Epithelial cell of alveolus of lung (primary cell): Measurements from ENCODE around the gene GNAI2. TPM values are rescaled to one million over a fixed set of nuclear protein-coding genes. Genes with fewer than 3 reads are reported as not detected.

Experiments used
- total RNA-seq: library from RNA; depleted of rRNA; stranded (reverse); fragments of >200 nt; gene quantifications from 2 replicates; pipeline ENCODE4 v1.2.1, GENCODE V29; 2015

Gene GNAI2
- total RNA-seq = 137 and 271 TPM in 2 replicates

DNA sequence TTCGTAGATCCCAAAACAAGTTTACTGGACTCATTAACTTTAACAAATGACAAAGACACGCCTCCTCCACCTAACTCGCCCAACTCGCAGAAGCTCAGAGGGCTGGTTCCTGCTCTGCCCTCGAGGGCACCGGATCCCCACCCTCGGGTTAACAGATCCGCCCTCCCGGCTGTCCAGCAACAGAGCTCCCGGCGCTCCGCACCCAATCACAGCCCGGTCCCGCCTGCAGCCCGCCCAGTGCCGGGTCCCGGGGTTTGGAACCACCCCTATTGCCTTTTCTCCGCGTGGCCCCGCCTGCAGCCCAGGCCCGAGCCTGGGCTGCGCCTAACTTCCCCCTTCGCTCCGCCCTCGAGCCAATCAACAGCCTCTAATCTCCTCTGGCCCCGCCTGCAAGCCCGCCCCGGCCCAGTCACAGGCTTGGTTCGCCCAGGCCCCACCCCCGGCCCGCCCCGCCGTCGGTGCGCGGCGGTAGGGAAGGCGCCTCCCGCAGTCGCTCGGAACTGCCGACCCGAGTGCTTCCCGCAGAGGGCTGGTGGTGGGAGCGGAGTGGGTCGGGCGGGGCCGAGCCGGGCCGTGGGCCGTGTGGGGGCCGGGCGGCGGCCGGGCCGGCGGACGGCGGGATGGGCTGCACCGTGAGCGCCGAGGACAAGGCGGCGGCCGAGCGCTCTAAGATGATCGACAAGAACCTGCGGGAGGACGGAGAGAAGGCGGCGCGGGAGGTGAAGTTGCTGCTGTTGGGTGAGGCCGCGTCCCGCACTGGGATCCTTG lies at the start of gene GNAI2:
Gene GNAI2, plus strand, starts transcription at position 489 of the 768 bp plus-strand sequence. Its CDS starts 132 bp downstream, at position 621.

DNA sequence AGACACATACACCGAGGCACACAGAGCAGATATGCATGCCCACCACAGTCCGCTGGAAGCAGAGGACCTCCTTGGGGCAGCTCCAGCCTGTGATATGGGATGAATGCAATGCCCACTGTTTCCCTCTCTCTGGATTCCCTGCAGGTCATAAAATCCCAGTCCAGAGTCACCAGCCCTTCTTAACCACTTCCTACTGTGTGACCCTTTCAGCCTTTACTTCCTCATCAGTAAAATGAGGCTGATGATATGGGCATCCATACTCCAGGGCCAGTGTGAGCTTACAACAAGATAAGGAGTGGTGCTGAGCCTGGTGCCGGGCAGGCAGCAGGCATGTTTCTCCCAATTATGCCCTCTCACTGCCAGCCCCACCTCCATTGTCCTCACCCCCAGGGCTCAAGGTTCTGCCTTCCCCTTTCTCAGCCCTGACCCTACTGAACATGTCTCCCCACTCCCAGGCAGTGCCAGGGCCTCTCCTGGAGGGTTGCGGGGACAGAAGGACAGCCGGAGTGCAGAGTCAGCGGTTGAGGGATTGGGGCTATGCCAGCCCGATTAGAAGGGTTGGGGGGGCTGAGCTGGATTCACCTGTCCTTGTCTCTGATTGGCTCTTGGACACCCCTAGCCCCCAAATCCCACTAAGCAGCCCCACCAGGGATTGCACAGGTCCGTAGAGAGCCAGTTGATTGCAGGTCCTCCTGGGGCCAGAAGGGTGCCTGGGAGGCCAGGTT lies 44.9 kb upstream of the GNAI2 start, which contains the start of gene GNAT1:
Gene GNAT1, plus strand, starts transcription at position 675 of the 725 bp plus-strand sequence. CDS start 116 bp downstream, outside the sequence.

DNA sequence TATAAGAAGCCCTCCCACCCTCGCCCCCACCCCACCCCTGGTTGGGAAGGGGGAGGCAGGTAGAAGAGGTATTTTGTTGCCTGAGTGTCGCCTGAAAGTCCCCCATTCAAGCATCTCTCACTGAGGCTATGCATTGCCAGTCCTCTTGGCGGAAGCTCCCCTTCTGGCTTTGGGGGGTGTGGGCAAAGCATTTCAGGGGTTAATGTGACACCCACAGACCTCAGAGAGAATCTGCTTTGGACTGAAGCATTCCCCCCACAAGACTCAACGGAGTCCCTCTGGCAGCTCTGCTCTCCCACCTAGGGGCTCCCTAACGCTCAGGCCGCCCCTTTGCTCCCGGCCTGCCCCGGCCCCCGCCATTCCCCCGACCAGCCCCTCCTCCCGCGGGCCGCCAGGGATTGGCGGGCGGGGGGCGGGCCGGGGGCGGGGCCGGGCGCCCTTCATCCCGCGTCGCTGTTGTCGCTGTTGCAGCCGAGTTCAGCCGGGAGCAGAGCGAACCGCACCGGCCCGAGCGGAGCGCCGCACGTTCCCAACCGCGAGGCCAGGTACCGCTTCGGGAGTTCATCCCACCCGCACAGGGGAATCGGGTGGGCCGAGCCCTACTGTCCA lies 31.1 kb upstream of the GNAI2 start, which contains the start of gene SLC38A3:
Gene SLC38A3, plus strand, starts transcription at position 468 of the 609 bp plus-strand sequence. CDS start 8,929 bp downstream, outside the sequence.

DNA sequence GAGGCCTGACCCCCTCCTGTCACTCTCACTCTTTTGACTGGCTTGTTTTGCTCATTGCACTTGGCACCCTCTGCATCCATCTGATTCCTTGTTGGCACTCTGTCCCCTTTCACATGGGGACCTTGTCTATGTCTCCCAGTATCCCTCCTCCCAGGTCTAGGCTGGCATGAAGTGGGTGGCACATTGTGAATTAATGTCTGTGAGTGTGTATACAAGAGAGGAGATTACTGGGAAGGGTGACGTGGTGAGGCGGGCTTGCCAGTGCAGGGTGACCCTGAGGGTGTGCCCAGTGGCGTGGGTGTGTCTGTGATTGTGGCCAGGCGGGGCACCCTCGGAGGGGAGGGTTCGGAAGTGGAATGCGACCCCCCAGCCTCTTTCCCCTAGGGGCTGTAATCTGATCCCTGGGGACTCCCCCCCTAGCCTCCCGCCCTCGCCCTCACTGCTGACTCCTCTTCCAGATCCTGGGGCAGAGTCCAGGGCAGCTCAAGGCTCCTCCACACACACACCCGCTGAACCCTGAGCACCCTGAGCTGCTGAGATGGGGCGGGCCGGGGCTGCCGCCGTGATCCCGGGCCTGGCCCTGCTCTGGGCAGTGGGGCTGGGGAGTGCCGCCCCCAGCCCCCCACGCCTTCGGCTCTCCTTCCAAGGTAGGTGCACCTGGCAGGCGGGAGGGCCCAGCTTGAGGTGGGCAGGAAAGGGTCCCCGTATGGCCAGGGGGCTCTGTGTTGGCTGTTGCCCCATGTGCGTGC lies 32.9 kb downstream of the GNAI2 start, which contains the start of gene SEMA3B:
Gene SEMA3B, plus strand, starts transcription at position 445 of the 749 bp plus-strand sequence. Its CDS starts 94 bp downstream, at position 539.

DNA sequence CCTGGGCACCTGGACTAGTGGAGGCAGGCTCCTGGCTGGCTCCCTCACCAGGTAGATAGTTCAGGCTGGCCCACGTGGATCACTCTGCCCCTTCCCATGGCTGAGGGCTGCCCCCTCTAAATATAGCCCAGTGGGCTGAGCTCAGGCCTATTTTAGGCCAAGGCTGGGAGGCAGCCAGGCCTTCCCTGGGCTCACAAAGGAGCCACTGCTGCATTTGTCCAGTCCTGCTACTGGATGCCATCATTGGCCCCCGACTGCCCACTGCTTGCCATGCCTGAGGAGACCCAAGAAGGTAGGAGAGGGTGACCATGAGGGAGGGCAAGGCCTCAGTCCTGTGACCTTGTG lies 42.8 kb downstream of the GNAI2 start, which contains the start of gene LSMEM2:
Gene LSMEM2, plus strand, starts transcription at position 208 of the 345 bp plus-strand sequence. Its CDS starts 27 bp downstream, at position 235.

DNA sequence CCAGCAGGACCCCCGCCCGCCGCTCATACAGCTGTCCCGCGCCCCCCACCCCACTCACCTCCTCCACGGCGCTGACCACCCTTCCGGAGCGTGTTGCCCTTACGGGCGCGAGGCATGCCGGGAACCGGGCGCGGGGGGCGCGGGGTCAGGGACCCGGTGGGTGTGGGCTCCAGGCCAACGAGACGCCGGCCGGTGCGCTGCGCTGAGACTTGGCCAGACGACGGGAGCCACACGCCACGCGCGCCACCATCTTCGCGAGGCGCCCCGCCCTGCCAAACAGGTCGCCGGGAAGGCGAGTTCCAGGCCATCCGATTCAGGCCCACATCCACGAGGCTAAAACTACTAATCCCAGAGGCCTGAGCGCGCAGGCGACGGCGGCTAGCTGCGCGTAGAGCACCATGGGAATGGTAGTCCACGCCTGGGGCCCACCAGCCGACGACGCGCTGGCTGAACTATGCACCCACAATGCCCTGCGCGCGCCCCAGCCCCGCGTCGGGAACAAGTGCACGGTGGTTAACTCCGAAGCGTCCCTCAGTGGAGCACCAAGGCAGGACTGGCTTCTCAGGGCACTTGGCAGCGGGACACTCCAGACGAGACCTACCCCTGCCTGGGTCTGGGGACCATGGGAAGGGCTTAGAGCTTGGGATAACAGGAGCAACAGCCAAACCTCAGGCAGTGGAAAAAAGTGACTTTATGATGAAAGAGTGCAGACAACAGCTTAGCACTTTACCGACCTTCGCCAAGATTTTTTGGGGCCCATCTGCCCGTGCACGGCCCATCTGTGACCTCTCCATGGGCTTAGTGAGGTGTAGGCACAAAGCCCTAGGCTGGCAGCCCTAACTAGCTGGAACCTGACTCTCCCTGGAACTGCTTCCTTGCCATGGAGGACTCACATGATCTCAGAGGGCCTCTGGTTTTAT lies 56.4 kb downstream of the GNAI2 start, which contains the start of gene IFRD2:
Gene IFRD2, minus strand, starts transcription at position 271 of the 920 bp plus-strand sequence. Its CDS starts 155 bp downstream, at position 116.

DNA sequence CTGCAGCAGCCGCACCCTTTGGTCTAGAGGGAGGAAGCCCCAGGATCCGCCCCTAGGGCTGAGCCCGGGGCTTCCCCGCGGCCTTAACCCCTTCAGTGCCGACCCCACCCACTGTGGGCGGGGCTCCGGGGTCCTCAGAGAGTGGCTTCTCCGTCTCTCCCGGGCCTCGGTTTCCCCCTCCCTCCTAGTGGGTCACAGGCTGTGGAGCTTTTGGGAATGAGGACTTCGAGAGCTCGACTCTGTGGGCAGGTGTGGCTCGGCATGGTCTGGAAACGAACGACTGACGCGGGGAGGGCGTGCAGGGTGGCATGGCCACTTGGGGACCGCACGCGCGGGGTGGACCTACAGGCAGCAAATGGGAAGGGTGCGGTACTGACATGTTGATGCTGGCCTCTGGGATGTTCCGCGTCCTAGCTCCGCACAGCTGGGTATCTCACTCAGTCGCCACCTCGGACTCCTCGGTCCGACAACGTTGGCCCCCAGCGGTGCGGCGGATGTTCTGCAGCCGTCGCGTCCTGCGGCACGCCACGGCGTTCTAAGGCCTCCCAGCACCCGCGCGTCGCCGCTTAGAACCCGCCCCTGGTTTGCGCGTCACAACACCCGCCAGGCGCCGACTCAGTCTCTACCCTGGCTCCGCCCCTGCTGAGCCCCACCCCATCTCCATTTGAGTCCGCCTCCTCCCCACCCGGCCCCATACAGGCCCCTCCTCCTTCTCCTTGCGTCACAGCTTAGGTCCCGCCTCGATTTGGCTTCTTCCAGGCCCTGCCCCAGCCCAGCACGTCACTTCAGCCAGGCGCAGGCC lies 63.0 kb downstream of the GNAI2 start, which contains the start of the genes HYAL3 and NAA80:
Gene HYAL3, minus strand, starts transcription at position 570 of the 802 bp plus-strand sequence. CDS start 3,803 bp downstream, outside the sequence.
Gene NAA80, minus strand, starts transcription at position 570 of the 802 bp plus-strand sequence. CDS start 1,942 bp downstream, outside the sequence.

DNA sequence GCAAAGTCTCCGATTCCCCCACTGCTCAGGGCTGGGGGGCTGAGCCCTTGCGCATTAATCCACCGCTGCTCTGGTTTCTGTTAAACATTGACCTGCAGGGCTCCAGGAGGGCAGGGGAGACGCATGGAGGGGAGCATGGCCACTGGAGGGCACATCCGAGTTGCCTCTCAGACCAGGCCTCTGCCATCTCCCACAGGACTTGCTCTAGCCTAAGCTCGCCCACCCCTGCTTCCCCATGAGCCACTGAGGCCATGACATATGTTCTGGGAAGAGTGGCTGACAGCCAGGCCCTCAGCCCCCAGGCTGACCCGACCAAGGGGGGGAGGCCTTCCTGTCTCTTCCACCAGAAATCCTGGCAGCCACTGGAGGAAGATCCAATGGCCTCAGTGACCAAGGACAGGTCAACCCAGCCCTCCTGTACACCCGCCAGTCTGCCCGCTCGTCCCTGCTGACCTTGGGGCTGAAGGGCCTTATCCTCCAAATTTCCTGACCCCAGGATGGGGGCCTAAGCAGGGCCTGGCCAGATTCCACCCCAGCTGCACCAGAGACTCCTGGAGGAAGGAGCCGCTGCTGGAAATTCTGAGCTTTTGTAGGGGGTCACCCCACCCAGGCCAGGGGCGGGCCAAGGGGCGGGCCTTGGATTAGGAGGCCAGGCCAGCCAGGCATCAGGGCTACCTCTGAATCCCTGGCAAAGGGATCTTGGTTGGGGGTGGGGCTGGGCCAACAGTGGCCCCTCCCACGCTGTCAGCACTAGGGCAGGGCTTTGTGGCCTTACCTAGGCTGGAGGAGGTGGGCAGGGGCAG lies 67.2 kb downstream of the GNAI2 start, which contains the start of gene HYAL1:
Gene HYAL1, minus strand, starts transcription at position 562 of the 803 bp plus-strand sequence. CDS start 618 bp downstream, outside the sequence.

Other genes starting within 250 kb of the GNAI2 start
- gene RBM5, start 147.3 kb upstream of the GNAI2 start, total RNA-seq = 34.4 and 89.8 TPM in 2 replicates
- gene SEMA3F, start 80.9 kb upstream of the GNAI2 start, total RNA-seq = 12.4 and 40.2 TPM in 2 replicates
- gene GNAT1, start 44.6 kb upstream of the GNAI2 start, total RNA-seq = not detected in 2 replicates
- gene SLC38A3, start 30.9 kb upstream of the GNAI2 start, total RNA-seq = 0.40 TPM in 1 of 2 replicates, not detected in the other
- gene SEMA3B, start 32.9 kb downstream of the GNAI2 start, total RNA-seq = 3.1 and 26.3 TPM in 2 replicates
- not detected in 2 replicates for gene LSMEM2, start 42.9 kb downstream of the GNAI2 start, total RNA-seq
- 39.0 and 86.2 TPM in 2 replicates for gene IFRD2, start 56.2 kb downstream of the GNAI2 start, total RNA-seq
- gene HYAL3, start 63.2 kb downstream of the GNAI2 start, total RNA-seq = 7.4 and 13.4 TPM in 2 replicates
- gene NAA80, start 63.2 kb downstream of the GNAI2 start, total RNA-seq = 12.3 and 14.3 TPM in 2 replicates
- gene HYAL1, start 67.4 kb downstream of the GNAI2 start, total RNA-seq = 1.3 and 4.5 TPM in 2 replicates
- gene HYAL2, start 86.5 kb downstream of the GNAI2 start, total RNA-seq = 68.3 and 88.3 TPM in 2 replicates
- 17.6 and 45.5 TPM in 2 replicates for gene TUSC2, start 92.0 kb downstream of the GNAI2 start, total RNA-seq
- gene RASSF1, start 104.6 kb downstream of the GNAI2 start, total RNA-seq = 31.2 and 42.7 TPM in 2 replicates
- 0.48 and 1.4 TPM in 2 replicates for gene ZMYND10, start 109.5 kb downstream of the GNAI2 start, total RNA-seq
- gene NPRL2, start 114.6 kb downstream of the GNAI2 start, total RNA-seq = 15.4 and 16.0 TPM in 2 replicates
- gene CYB561D2, start 114.7 kb downstream of the GNAI2 start, total RNA-seq = 29.9 and 33.4 TPM in 2 replicates
- 59.6 and 74.7 TPM in 2 replicates for gene TMEM115, start 123.3 kb downstream of the GNAI2 start, total RNA-seq